HepG2 (cell line): ENCODE results near the gene TASOR2.

Source experiments
- ARNT ChIP-seq: fragments of 450-650 bp; IDR thresholded peaks from 2 replicates; pipeline ENCODE4 v1.6.1; 2017
- CEBPG ChIP-seq: IDR thresholded peaks from 2 replicates; pipeline ENCODE4 v1.6.1; 2016
- FOXM1 ChIP-seq: sonication (generic); formaldehyde crosslinking; IDR thresholded peaks from 2 replicates; pipeline ENCODE4 v1.5.0; 2020; ENCODE audit warnings: missing genetic modification reagents
- PITX1 ChIP-seq: sonication (generic); formaldehyde crosslinking; IDR thresholded peaks from 2 replicates; pipeline ENCODE4 v1.5.1; 2020; ENCODE audit warnings: mild to moderate bottlenecking, missing genetic modification reagents
- XRCC5 ChIP-seq: fragments of 200-400 bp; formaldehyde crosslinking; optimal IDR thresholded peaks from 2 replicates; pipeline ENCODE3; 2017; ENCODE audit warnings: mild to moderate bottlenecking, low read length

DNA sequence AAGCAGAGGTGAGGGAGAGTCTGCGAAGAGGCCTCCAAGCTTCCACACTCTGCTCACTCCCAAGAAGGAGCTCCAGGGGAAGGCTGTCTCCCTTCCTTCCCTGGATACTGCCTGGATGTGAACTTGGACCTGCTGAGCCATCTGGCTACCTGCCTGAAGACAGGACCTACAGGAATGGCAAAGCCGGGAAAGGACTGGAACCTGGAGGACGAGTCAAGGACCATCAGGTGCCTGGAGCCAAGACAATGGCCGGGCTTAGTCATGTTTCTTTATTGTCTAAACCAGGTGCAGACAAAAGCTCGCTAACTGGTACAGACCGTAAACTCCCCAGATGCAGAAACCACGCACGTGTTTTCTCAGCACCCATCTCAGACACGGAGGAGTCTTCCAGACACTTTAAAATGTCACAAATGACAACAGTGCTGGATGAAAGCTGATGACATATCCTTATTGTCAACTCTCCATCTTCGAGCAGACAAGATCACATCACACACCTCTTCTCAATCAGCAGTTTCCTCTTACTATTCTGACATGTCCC is 30.4 kb upstream of the TASOR2 start:
- TF ChIP-seq PITX1 (no peak), XRCC5 (no peak), FOXM1 (CRISPR knock-in tag) (no peak), ARNT (no peak), CEBPG (CRISPR knock-in tag) (no peak)
